Ascending aorta (tissue), 2 donors: Measurements from ENCODE around the gene PHPT1. TPM values are rescaled to one million over a fixed set of nuclear protein-coding genes. Genes with fewer than 3 reads are reported as not detected.

Experiments
- DNase-seq, 2 donors: peaks; one replicate each; pipeline ENCODE4 v3.0.0-alpha.2; 2019; ENCODE audit warnings: low spot score in 2 of 2
- H3K27ac ChIP-seq, 2 donors: fragments of 200-600 bp; sonication (generic); one replicate each; pipeline ENCODE4 v1.5.1; 2016 to 2017; ENCODE audit warnings: mild to moderate bottlenecking in 1 of 2
- H3K27me3 ChIP-seq: fragments of 200-600 bp; sonication (generic); one replicate; pipeline ENCODE4 v1.5.1; 2017
- H3K36me3 ChIP-seq, 2 donors: fragments of 200-600 bp; sonication (generic); one replicate each; pipeline ENCODE4 v1.5.1; 2016
- H3K4me1 ChIP-seq, 2 donors: fragments of 200-600 bp; sonication (generic); one replicate each; pipeline ENCODE4 v1.5.1; 2016 to 2017; ENCODE audit warnings: mild to moderate bottlenecking in 1 of 2
- H3K4me3 ChIP-seq, 2 donors: fragments of 200-600 bp; sonication (generic); one replicate each; pipeline ENCODE4 v1.5.1; 2016 to 2017; ENCODE audit warnings: mild to moderate bottlenecking in 1 of 2
- H3K9me3 ChIP-seq, 2 donors: fragments of 200-600 bp; sonication (generic); one replicate each; pipeline ENCODE4 v1.5.1; 2016
- intact Hi-C: fragments of 100-400 bp; cut with DNase I; formaldehyde crosslinking; loops from one replicate; pipeline ENCODE4 v1.15.1; 2023
- total RNA-seq: library from RNA; depleted of rRNA; stranded (reverse); fragments of >200 nt; gene quantifications from one replicate; pipeline ENCODE4 v1.1.0, GENCODE V29; 2016
- TF ChIP-seq, protein P1 (sequence below), 3 experiments: fragments of 200-600 bp in 2 of 3; fragments of 450-650 bp in 1 of 3; sonication (generic) in 2 of 3; IDR thresholded peaks; one replicate each; pipeline ENCODE4 v1.5.1; 2016 to 2019; ENCODE audit warnings: antibody characterized with exemption in 3 of 3, mild to moderate bottlenecking in 1 of 3, moderate library complexity in 1 of 3

PHPT1 gene
- total RNA-seq, 1 donor from 2014 or later, result 108 TPM

DNA sequence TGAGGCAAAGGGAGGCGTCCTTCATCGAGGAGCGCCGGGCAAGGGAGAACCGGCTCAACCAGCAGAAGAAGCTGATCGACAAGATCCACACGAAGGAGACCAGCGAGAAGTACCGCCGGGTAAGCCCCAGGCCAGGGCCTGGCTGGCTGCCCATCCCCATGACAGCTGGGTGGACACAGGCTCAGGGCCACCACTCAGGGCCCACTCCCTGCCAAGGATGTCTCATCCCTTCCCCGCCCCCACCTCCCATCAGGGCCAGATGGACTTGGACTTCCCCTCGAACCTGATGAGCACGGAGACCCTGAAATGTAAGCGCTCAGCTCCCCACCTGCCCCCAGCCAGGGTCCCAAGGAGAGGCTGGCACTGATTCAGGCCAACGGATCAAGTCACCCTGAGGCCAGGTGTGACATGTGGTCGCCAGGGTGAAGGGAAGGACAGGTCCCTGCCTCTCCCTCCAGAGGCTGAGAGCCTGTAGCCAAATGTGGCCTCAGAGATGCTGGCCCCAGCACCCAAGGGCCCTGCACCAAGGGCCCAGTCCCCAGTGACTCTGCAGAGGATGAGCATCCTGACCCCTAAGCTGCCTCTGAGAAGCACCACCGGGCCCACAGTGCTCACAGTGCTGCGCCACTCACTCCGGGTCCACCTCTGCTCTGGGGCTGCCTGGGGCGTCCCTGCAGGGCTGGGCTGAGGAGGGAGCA lies 44.6 kb upstream of the PHPT1 start:
- no peak overlapping the region for H3K4me3 ChIP-seq
- H3K27me3 ChIP-seq, result no peaks in the 10 kb centered on the region
- no peaks in the 10 kb centered on the region for H3K9me3 ChIP-seq
- TF ChIP-seq, protein P1, sequence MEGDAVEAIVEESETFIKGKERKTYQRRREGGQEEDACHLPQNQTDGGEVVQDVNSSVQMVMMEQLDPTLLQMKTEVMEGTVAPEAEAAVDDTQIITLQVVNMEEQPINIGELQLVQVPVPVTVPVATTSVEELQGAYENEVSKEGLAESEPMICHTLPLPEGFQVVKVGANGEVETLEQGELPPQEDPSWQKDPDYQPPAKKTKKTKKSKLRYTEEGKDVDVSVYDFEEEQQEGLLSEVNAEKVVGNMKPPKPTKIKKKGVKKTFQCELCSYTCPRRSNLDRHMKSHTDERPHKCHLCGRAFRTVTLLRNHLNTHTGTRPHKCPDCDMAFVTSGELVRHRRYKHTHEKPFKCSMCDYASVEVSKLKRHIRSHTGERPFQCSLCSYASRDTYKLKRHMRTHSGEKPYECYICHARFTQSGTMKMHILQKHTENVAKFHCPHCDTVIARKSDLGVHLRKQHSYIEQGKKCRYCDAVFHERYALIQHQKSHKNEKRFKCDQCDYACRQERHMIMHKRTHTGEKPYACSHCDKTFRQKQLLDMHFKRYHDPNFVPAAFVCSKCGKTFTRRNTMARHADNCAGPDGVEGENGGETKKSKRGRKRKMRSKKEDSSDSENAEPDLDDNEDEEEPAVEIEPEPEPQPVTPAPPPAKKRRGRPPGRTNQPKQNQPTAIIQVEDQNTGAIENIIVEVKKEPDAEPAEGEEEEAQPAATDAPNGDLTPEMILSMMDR (IDR thresholded peaks at IDR 0.05), result no peak
- no peak for DNase-seq
- H3K4me1 ChIP-seq, result peaks cover 18 to 27% of the 10 kb centered on the region in 2 donors
- intact Hi-C loops, result loop anchor here (5.0 kb wide), 2 partner anchors 43 to 138 kb away; partner anchors contain the start of genes FBXW5 and PHPT1
- no peaks in the 10 kb centered on the region for H3K36me3 ChIP-seq
- no peak overlapping the region for H3K27ac ChIP-seq

DNA sequence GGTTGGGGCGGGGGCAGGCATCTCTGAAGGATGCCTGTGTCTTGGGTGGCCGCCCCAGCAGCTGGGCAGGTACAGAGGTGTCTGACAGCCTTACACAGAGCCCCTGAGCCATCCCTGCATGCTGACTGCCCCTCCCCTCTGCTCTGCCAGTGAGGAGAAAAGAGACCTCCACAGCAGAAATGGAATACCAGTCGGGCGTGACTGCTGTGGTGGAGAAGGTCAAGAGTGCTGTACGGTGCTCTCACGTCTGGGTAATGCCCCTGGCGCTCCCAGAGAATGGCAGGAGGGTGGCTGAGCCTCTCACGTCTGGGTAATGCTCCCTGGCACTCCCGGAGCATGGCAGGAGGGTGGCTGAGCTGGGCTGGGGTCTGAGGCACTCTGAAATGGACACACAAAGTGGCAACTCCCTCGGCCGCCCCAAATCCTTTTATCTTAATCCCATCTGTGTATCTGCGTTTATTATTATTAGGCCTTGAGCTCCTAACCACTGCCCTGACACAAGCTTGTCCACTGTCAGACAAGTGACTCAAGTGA lies 43.9 kb upstream of the PHPT1 start:
- H3K27me3 ChIP-seq, result no peaks in the 10 kb centered on the region
- DNase-seq, result no peak
- intact Hi-C loops, result loop anchor here (5.0 kb wide), 2 partner anchors 42 to 137 kb away; partner anchors contain the start of genes FBXW5 and PHPT1

DNA sequence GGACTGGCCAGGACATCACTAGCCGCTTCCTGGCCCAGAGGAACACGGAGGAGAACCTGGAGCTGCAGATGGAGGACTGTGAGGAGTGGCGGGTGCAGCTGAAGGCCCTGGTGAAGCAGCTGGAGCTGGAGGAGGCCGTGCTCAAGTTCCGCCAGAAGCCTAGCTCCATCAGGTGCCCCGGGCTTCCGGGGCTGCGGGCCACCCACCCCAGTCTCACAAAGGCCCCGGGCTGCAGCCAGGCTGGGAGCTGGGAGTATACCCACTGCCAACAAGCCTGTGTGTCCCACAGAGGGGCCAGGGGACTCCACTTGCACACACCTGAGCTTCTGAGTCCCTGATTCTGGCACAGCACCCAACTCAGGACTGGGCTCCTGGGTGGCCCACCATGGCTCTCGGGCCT lies 43.1 kb upstream of the PHPT1 start:
- peaks cover 15 to 23% of the 10 kb centered on the region in 2 donors for H3K4me1 ChIP-seq
- intact Hi-C loops, result loop anchor here (5.0 kb wide), 2 partner anchors 41 to 136 kb away; partner anchors contain the start of genes FBXW5 and PHPT1
- H3K4me3 ChIP-seq, result no peak overlapping the region
- TF ChIP-seq, protein P1 (IDR thresholded peaks at IDR 0.05), result no peak
- DNase-seq, result no peak
- H3K36me3 ChIP-seq, result no peaks in the 10 kb centered on the region
- no peaks in the 10 kb centered on the region for H3K9me3 ChIP-seq
- H3K27me3 ChIP-seq, result no peaks in the 10 kb centered on the region
- no peak overlapping the region for H3K27ac ChIP-seq

More for the DNA sequence above, 43.9 kb upstream of the PHPT1 start:
- no peak overlapping the region for H3K4me3 ChIP-seq
- no peak overlapping the region for H3K27ac ChIP-seq
- no peaks in the 10 kb centered on the region for H3K9me3 ChIP-seq
- no peaks in the 10 kb centered on the region for H3K36me3 ChIP-seq
- TF ChIP-seq, protein P1 (IDR thresholded peaks at IDR 0.05), result no peak
- peaks cover 17 to 25% of the 10 kb centered on the region in 2 donors for H3K4me1 ChIP-seq

- no peaks in the 10 kb centered on the region for H3K36me3 ChIP-seq
- no peaks in the 10 kb centered on the region for H3K27me3 ChIP-seq
- intact Hi-C loops, result loop anchor here (1.0 to 5.0 kb wide), 3 partner anchors 15 to 136 kb away; partner anchors contain the start of genes FBXW5, PHPT1 and TMEM141
- TF ChIP-seq, protein P1 (IDR thresholded peaks at IDR 0.05), result no peak
- DNase-seq, result no peak
- H3K4me3 ChIP-seq, result peak overlapping the region; percentile 97 to 100
- peaks cover 15 to 23% of the 10 kb centered on the region in 2 donors for H3K4me1 ChIP-seq
- no peaks in the 10 kb centered on the region for H3K9me3 ChIP-seq
- H3K27ac ChIP-seq, result peak overlapping the region in 1 of 2 donors; percentile 66
Measured at GRCh38 chr9:136806631-136807201, 42.5 kb upstream of the PHPT1 start.

DNA sequence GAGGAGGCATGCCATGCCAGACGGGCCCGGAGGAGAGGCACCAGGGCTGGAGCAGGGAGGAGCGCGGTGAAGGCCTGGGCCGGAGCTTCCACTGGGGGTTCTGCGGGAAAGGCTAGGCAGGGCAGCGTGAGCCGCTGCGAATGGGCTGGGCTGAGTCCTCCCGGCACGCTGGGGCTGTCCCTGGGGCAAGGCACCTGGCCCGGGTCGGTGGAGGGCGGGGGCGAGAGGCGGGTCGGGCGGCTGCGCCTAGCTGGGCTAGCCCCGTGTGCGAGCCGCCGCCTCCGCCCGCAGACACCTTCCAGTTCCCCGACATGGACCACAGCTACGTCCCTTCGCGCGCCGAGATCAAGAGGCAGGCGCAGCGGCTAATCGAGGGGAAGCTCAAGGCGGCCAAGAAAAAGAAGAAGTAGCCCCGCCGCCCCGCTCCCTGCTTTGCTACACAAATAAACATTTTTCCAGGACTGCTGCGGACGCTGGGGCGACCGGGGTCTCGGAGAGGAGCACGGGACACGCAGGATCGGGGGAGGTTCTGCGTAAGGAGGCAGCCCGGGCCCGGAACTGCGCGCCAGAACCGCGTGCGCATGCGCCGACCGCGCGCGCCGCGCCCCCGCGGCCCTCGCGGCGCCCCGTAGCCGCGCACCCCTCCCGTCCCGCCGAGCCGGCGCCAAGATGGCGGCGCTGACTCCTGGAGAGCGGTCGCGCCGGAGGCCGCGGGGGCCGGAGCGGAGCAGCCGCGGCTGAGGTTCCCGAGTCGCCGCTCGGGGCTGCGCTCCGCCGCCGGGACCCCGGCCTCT lies 41.7 kb upstream of the PHPT1 start, which contains the start of gene RABL6:
Gene RABL6, plus strand, starts transcription at position 668 of the 794 bp plus-strand sequence. CDS start 249 bp downstream, outside the sequence.
- Histone ChIP-seq H3K4me3 (peak within 1 kb of the TSS; percentile 97 to 100), H3K36me3 (no peaks in the 10 kb centered on the region), H3K4me1 (peaks cover 15 to 23% of the 10 kb centered on the region in 2 donors), H3K27me3 (no peaks in the 10 kb centered on the region), H3K9me3 (no peaks in the 10 kb centered on the region), H3K27ac (peak within 1 kb of the TSS; percentile 66 to 86)
- intact Hi-C loops, result loop anchor here (1.0 to 5.0 kb wide), 3 partner anchors 16 to 135 kb away; partner anchors contain the start of genes FBXW5, PHPT1 and TMEM141
- TF ChIP-seq, protein P1 (IDR thresholded peaks at IDR 0.05), result peak in 1 of 3 experiments; percentile 10
- DNase-seq, result peak in 1 of 2 donors; percentile 83
